ENCODE results near the gene FHOD3.

The FHOD3 gene

GRCh38 chr18:36380173-36380827 is 82.8 kb downstream of the FHOD3 start:
- DNase-seq: no peak
- TF ChIP-seq GATA1 (IDR thresholded peaks at IDR 0.05; ENCODE audit: low read depth, low read length) (no peak), POLR2A (IDR thresholded peaks at IDR 0.05; ENCODE audit: low read length) (no peak)

- no peak for DNase-seq
- TF ChIP-seq POLR2A (IDR thresholded peaks at IDR 0.05; ENCODE audit: low read length) (no peak), GATA1 (IDR thresholded peaks at IDR 0.05; ENCODE audit: low read depth, low read length) (no peak)
These were observed 83.6 kb downstream of the FHOD3 start for GRCh38 chr18:36381075-36381474.

- no peak for TF ChIP-seq GATA1 (IDR thresholded peaks at IDR 0.05; ENCODE audit: low read depth, low read length)
- TF ChIP-seq POLR2A (IDR thresholded peaks at IDR 0.05; ENCODE audit: low read length): no peak
- no peak for DNase-seq
These were observed 85.3 kb downstream of the FHOD3 start for GRCh38 chr18:36382854-36383253.

- TF ChIP-seq POLR2A (IDR thresholded peaks at IDR 0.05; ENCODE audit: low read length) (no peak), GATA1 (IDR thresholded peaks at IDR 0.05; ENCODE audit: low read depth, low read length) (no peak)
These were observed 88.8 kb downstream of the FHOD3 start for GRCh38 chr18:36386150-36386920.

GRCh38 chr18:36387310-36387709 is 89.8 kb downstream of the FHOD3 start:
- no peak for DNase-seq
- no peak for TF ChIP-seq GATA1 (IDR thresholded peaks at IDR 0.05; ENCODE audit: low read depth, low read length)
- TF ChIP-seq POLR2A (IDR thresholded peaks at IDR 0.05; ENCODE audit: low read length): no peak

More at GRCh38 chr18:36386150-36386920, 88.8 kb downstream of the FHOD3 start:
- no peak for DNase-seq

- TF ChIP-seq POLR2A (IDR thresholded peaks at IDR 0.05; ENCODE audit: low read length) (no peak), GATA1 (IDR thresholded peaks at IDR 0.05; ENCODE audit: low read depth, low read length) (no peak)
These were observed 90.8 kb downstream of the FHOD3 start for GRCh38 chr18:36388310-36388709.

GRCh38 chr18:36389027-36389426 is 91.5 kb downstream of the FHOD3 start:
- TF ChIP-seq GATA1 (IDR thresholded peaks at IDR 0.05; ENCODE audit: low read depth, low read length) (no peak), POLR2A (IDR thresholded peaks at IDR 0.05; ENCODE audit: low read length) (no peak)
- no peak for DNase-seq

More at GRCh38 chr18:36388310-36388709, 90.8 kb downstream of the FHOD3 start:
- no peak for DNase-seq

GRCh38 chr18:36389811-36390581 is 92.5 kb downstream of the FHOD3 start:
- TF ChIP-seq GATA1 (IDR thresholded peaks at IDR 0.05; ENCODE audit: low read depth, low read length) (no peak), POLR2A (IDR thresholded peaks at IDR 0.05; ENCODE audit: low read length) (no peak)

GRCh38 chr18:36391426-36392145 is 94.1 kb downstream of the FHOD3 start:
- TF ChIP-seq GATA1 (IDR thresholded peaks at IDR 0.05; ENCODE audit: low read depth, low read length) (no peak), POLR2A (IDR thresholded peaks at IDR 0.05; ENCODE audit: low read length) (no peak)
- DNase-seq: no peak

More at GRCh38 chr18:36389811-36390581, 92.5 kb downstream of the FHOD3 start:
- DNase-seq: no peak

- no peak for DNase-seq
These were observed 94.9 kb downstream of the FHOD3 start for GRCh38 chr18:36392164-36392978.

GRCh38 chr18:36392979-36393287 is 95.4 kb downstream of the FHOD3 start:
- TF ChIP-seq POLR2A (IDR thresholded peaks at IDR 0.05; ENCODE audit: low read length): no peak
- no peak for TF ChIP-seq GATA1 (IDR thresholded peaks at IDR 0.05; ENCODE audit: low read depth, low read length)
- DNase-seq: no peak

More at GRCh38 chr18:36392164-36392978, 94.9 kb downstream of the FHOD3 start:
- TF ChIP-seq POLR2A (IDR thresholded peaks at IDR 0.05; ENCODE audit: low read length): no peak
- no peak for TF ChIP-seq GATA1 (IDR thresholded peaks at IDR 0.05; ENCODE audit: low read depth, low read length)

- TF ChIP-seq GATA1 (IDR thresholded peaks at IDR 0.05; ENCODE audit: low read depth, low read length) (no peak), POLR2A (IDR thresholded peaks at IDR 0.05; ENCODE audit: low read length) (no peak)
- no peak for DNase-seq
These were observed 97.0 kb downstream of the FHOD3 start for GRCh38 chr18:36394486-36394885.

GRCh38 chr18:36396190-36396589 is 98.7 kb downstream of the FHOD3 start:
- TF ChIP-seq GATA1 (IDR thresholded peaks at IDR 0.05; ENCODE audit: low read depth, low read length): no peak
- no peak for TF ChIP-seq POLR2A (IDR thresholded peaks at IDR 0.05; ENCODE audit: low read length)
- DNase-seq: peak; percentile 12 to 26
